H1 (cell line): ENCODE measurements around the gene C1orf87. TPM values are rescaled to one million over a fixed set of nuclear protein-coding genes. Genes with fewer than 3 reads are reported as not detected.

ENCODE experiments used
- CTCF ChIA-PET: fragments of 300-600 bp; sonication (Branson Sonifier 250); formaldehyde crosslinking; loops from one replicate; lab custom pipeline; 2021; ENCODE audit not compliant: partially characterized antibody; lab: Charles Lee
- POLR2A ChIA-PET: fragments of 300-600 bp; sonication (Branson Sonifier 250); formaldehyde crosslinking; loops from one replicate; lab custom pipeline; 2021; ENCODE audit warnings: inconsistent platforms; ENCODE audit not compliant: partially characterized antibody; lab: Charles Lee
- DNase-seq, 2 experiments: peaks; one replicate each; pipeline versions ENCODE4 v3.0.0 to v3.0.0-alpha.2; 2010 to 2022; ENCODE audit warnings: low spot score in 2 of 2, low read depth in 1 of 2, mixed read lengths in 1 of 2
- FAIRE-seq: peaks from 2 replicates; lab custom pipeline; 2011; peaks lifted over from hg19 to GRCh38; lab: Jason Lieb, UNC
- H2AFZ ChIP-seq: 2 replicates; pipeline ENCODE4 v1.8.1; 2012; ENCODE audit warnings: low read length, inconsistent platforms
- H2AK5ac ChIP-seq: 2 replicates; pipeline ENCODE4 v1.6.1; 2013; ENCODE audit warnings: low read depth, low read length
- H2BK120ac ChIP-seq: replicated peaks from 2 replicates; pipeline ENCODE3; 2013; ENCODE audit warnings: low read depth, low read length, inconsistent platforms
- H2BK12ac ChIP-seq: 2 replicates; pipeline ENCODE4 v1.6.1; 2013; ENCODE audit warnings: low read depth, low read length
- H2BK15ac ChIP-seq: 2 replicates; pipeline ENCODE4 v1.6.1; 2013; ENCODE audit warnings: low read length
- H2BK20ac ChIP-seq: 2 replicates; pipeline ENCODE4 v1.6.1; 2013; ENCODE audit warnings: low read length
- H2BK5ac ChIP-seq: 2 replicates; pipeline ENCODE4 v1.6.1; 2013; ENCODE audit warnings: low read depth, low read length
- H3K14ac ChIP-seq: 2 replicates; pipeline ENCODE4 v1.6.1; 2013; ENCODE audit warnings: inconsistent platforms; ENCODE audit not compliant: insufficient read length
- H3K18ac ChIP-seq: 2 replicates; pipeline ENCODE4 v1.6.1; 2013; ENCODE audit warnings: low read length; ENCODE audit errors: extremely low read depth
- H3K23ac ChIP-seq: 2 replicates; pipeline ENCODE4 v1.6.1; 2013; ENCODE audit warnings: inconsistent platforms; ENCODE audit not compliant: insufficient read length
- H3K23me2 ChIP-seq: 2 replicates; pipeline ENCODE4 v1.6.1; 2013; ENCODE audit warnings: low read depth, low read length
- H3K27ac ChIP-seq: 2 replicates; pipeline ENCODE4 v1.6.1; 2011; ENCODE audit warnings: low read depth, low read length, inconsistent platforms
- H3K27me3 ChIP-seq, 4 experiments: replicated peaks in 1 of 4; 1 replicate in 1 of 4; 2 replicates in 3 of 4; pipeline versions ENCODE4 v1.6.1 to v1.8.1; 2011 to 2013; ENCODE audit warnings: low read length in 3 of 4, mild to moderate bottlenecking in 3 of 4, inconsistent platforms in 2 of 4, mixed read lengths in 2 of 4, moderate library complexity in 1 of 4; ENCODE audit not compliant: control insufficient read depth in 3 of 4, insufficient read depth in 3 of 4; ENCODE audit errors: extremely low read depth in 1 of 4
- H3K36me3 ChIP-seq, 4 experiments: 2 replicates each; pipeline versions ENCODE4 v1.6.1 to v1.8.1; 2011 to 2013; ENCODE audit warnings: mild to moderate bottlenecking in 4 of 4, low read length in 3 of 4, moderate library complexity in 2 of 4, control low read depth in 1 of 4, inconsistent platforms in 1 of 4; ENCODE audit not compliant: insufficient read depth in 4 of 4, control insufficient read depth in 2 of 4
- H3K4ac ChIP-seq: replicated peaks from 2 replicates; pipeline ENCODE3; 2013; ENCODE audit warnings: low read length, low read depth, mixed read lengths, inconsistent platforms; ENCODE audit not compliant: insufficient read length
- H3K4me1 ChIP-seq, 4 experiments: replicated peaks in 1 of 4; 1 replicate in 1 of 4; 2 replicates in 3 of 4; pipeline versions ENCODE4 v1.6.1 to v1.8.1; 2011 to 2013; ENCODE audit warnings: low read length in 3 of 4, inconsistent platforms in 2 of 4, mixed read lengths in 1 of 4; ENCODE audit not compliant: insufficient read depth in 4 of 4, control insufficient read depth in 3 of 4
- H3K4me2 ChIP-seq, 2 experiments: 2 replicates each; pipeline versions ENCODE4 v1.6.1 to v1.8.1; 2011 to 2013; ENCODE audit warnings: low read depth in 2 of 2, low read length in 2 of 2, control low read depth in 1 of 2, inconsistent platforms in 1 of 2, mild to moderate bottlenecking in 1 of 2; ENCODE audit not compliant: insufficient read depth in 1 of 2
- H3K4me3 ChIP-seq, 4 experiments: fragments of 200-600, 300-600 bp in 1 of 4; sonication (generic), shearing (Covaris generic), sonication (Bioruptor Twin) in 1 of 4; 2 replicates each; pipeline versions ENCODE4 v1.5.1 to v1.8.1; 2011 to 2016; ENCODE audit warnings: low read length in 4 of 4, low read depth in 3 of 4, control low read depth in 2 of 4, inconsistent platforms in 2 of 4, mild to moderate bottlenecking in 2 of 4, mixed read lengths in 1 of 4, moderate library complexity in 1 of 4; ENCODE audit not compliant: insufficient read depth in 2 of 4; ENCODE audit errors: extremely low read depth in 1 of 4
- H3K56ac ChIP-seq: replicated peaks from 2 replicates; pipeline ENCODE3; 2013; ENCODE audit warnings: low read depth, mild to moderate bottlenecking, mixed read lengths, low read length, inconsistent platforms; ENCODE audit not compliant: insufficient read length
- H3K79me1 ChIP-seq: 2 replicates; pipeline ENCODE4 v1.6.1; 2013; ENCODE audit warnings: low read depth, low read length, control low read depth
- H3K79me2 ChIP-seq, 2 experiments: 2 replicates each; pipeline versions ENCODE4 v1.6.1 to v1.8.1; 2012 to 2013; ENCODE audit warnings: low read length in 2 of 2, mild to moderate bottlenecking in 2 of 2, inconsistent platforms in 1 of 2; ENCODE audit not compliant: insufficient read depth in 2 of 2, control insufficient read depth in 1 of 2
- H3K9ac ChIP-seq, 4 experiments: replicated peaks in 1 of 4; 1 replicate in 1 of 4; 2 replicates in 3 of 4; pipeline versions ENCODE4 v1.6.1 to v1.8.1; 2011 to 2013; ENCODE audit warnings: low read depth in 3 of 4, low read length in 3 of 4, control low read depth in 2 of 4, mild to moderate bottlenecking in 2 of 4, moderate library complexity in 2 of 4, inconsistent platforms in 1 of 4; ENCODE audit errors: extremely low read depth in 1 of 4
- H3K9me3 ChIP-seq, 2 experiments: 2 replicates each; pipeline versions ENCODE4 v1.6.1 to v1.8.1; 2012 to 2013; ENCODE audit warnings: mild to moderate bottlenecking in 2 of 2, moderate library complexity in 2 of 2, control low read depth in 1 of 2, inconsistent platforms in 1 of 2, low read depth in 1 of 2, low read length in 1 of 2, mixed read lengths in 1 of 2; ENCODE audit not compliant: insufficient read depth in 2 of 2
- H4K20me1 ChIP-seq, 2 experiments: replicated peaks in 1 of 2; 2 replicates each; pipeline versions ENCODE3 to v1.8.1; 2011 to 2013; ENCODE audit warnings: inconsistent platforms in 2 of 2, low read length in 2 of 2, mild to moderate bottlenecking in 1 of 2; ENCODE audit not compliant: insufficient read depth in 2 of 2, control insufficient read depth in 1 of 2
- H4K5ac ChIP-seq: 2 replicates; pipeline ENCODE4 v1.6.1; 2013; ENCODE audit warnings: low read length, low read depth, mixed read lengths, inconsistent platforms; ENCODE audit not compliant: insufficient read length
- H4K8ac ChIP-seq: 2 replicates; pipeline ENCODE4 v1.8.0; 2013; ENCODE audit warnings: mild to moderate bottlenecking, moderate library complexity, low read length, inconsistent platforms; ENCODE audit not compliant: insufficient read depth; ENCODE audit errors: extremely low read depth
- H4K91ac ChIP-seq: replicated peaks from 2 replicates; pipeline ENCODE3; 2013; ENCODE audit warnings: low read length, mixed read lengths, inconsistent platforms; ENCODE audit not compliant: insufficient read length
- BRCA1 ChIP-seq: IDR thresholded peaks from 2 replicates; pipeline ENCODE4 v1.6.1; 2012; ENCODE audit warnings: low read depth, low read length, improper control_type of control experiment
- CBX8 ChIP-seq: fragments of 300-800, 300-1000 bp; sonication (generic); IDR thresholded peaks from 2 replicates; pipeline ENCODE4 v1.7.1; 2016; ENCODE audit warnings: low read depth, low read length, borderline replicate concordance
- MAX ChIP-seq: IDR thresholded peaks from 2 replicates; pipeline ENCODE4 v1.6.1; 2012; ENCODE audit warnings: inconsistent platforms
- PHF8 ChIP-seq: fragments of 200-600 bp; sonication (generic); conservative IDR thresholded peaks from 2 replicates; pipeline ENCODE4 v1.7.1; 2012; ENCODE audit warnings: low read depth, mild to moderate bottlenecking, inconsistent platforms, low read length, moderate library complexity
- POLR2A ChIP-seq, 2 experiments: IDR thresholded peaks; 1 replicate in 1 of 2; 2 replicates in 1 of 2; pipeline ENCODE4 v1.6.1; 2011; ENCODE audit warnings: low read depth in 2 of 2, low read length in 2 of 2, mild to moderate bottlenecking in 2 of 2; ENCODE audit errors: control extremely low read depth in 1 of 2
- RAD21 ChIP-seq, 2 experiments: IDR thresholded peaks in 1 of 2; conservative IDR thresholded peaks in 1 of 2; 2 replicates each; pipeline ENCODE4 v1.6.1; 2011; ENCODE audit warnings: low read depth in 2 of 2, low read length in 2 of 2, improper control_type of control experiment in 1 of 2, inconsistent platforms in 1 of 2, mild to moderate bottlenecking in 1 of 2, moderate library complexity in 1 of 2
- RNF2 ChIP-seq: fragments of 200-900, 300-1000 bp; sonication (generic); IDR thresholded peaks from 2 replicates; pipeline ENCODE4 v1.7.1; 2016; ENCODE audit warnings: borderline replicate concordance, low read depth, mild to moderate bottlenecking, antibody characterized with exemption, low read length; ENCODE audit not compliant: poor library complexity, severe bottlenecking; ENCODE audit errors: missing control alignments
- SIRT6 ChIP-seq: IDR thresholded peaks from one replicate; pipeline ENCODE4 v1.7.1; 2012; ENCODE audit warnings: low read length, inconsistent platforms
- SP1 ChIP-seq: IDR thresholded peaks from 2 replicates; pipeline ENCODE4 v1.6.1; 2011; ENCODE audit warnings: low read depth, low read length
- SUZ12 ChIP-seq: fragments of 200-600 bp; sonication (generic); IDR thresholded peaks from 2 replicates; pipeline ENCODE4 v1.6.1; 2012; ENCODE audit warnings: mild to moderate bottlenecking, inconsistent platforms, low read length, moderate library complexity, mixed read lengths
- TBP ChIP-seq: IDR thresholded peaks from 2 replicates; pipeline ENCODE4 v1.6.1; 2011; ENCODE audit warnings: low read depth, low read length, improper control_type of control experiment
- WGBS, 2 experiments: shearing (Covaris generic) in 1 of 2; methylation state at CpG; one replicate each; pipeline versions ENCODE4 v1.1.6 to v1.1.7; 2013 to 2015; ENCODE audit warnings: low lambda C conversion rate in 2 of 2, mixed read lengths in 2 of 2, inconsistent platforms in 1 of 2, low coverage in 1 of 2, missing lambda C conversion rate in 1 of 2; ENCODE audit not compliant: insufficient replicate concordance in 2 of 2, insufficient coverage in 1 of 2, insufficient read length in 1 of 2; ENCODE audit errors: extremely low coverage in 1 of 2, missing lambda C conversion rate in 1 of 2; 5-methylcytosine and 5-hydroxymethylcytosine counted together
- polyA plus RNA-seq, 7 experiments: library from polyadenylated mRNA; depleted of rRNA in 3 of 7; stranded (reverse) in 5 of 7; unstranded in 2 of 7; fragments of >200 nt in 5 of 7; fragments of 200-250 nt in 2 of 7; gene quantifications; 1 replicate in 5 of 7; 2 replicates in 1 of 7; 4 replicates in 1 of 7; pipeline versions ENCODE4 v1.2.1 to v1.2.3, GENCODE V29; 2011 to 2013; ENCODE audit warnings: missing spikeins in 2 of 7, mixed read lengths in 2 of 7
- total RNA-seq: library from RNA; stranded (reverse); fragmentation: NEBNext Ultra II Directional; extraction: Animal tissue kit (Norgen Biotek cat#: 25700); gene quantifications from 2 replicates; pipeline ENCODE4 v1.2.1, GENCODE V29; 2021
- TF ChIP-seq, protein P1 (sequence below): IDR thresholded peaks from 2 replicates; pipeline ENCODE4 v1.6.1; 2012; ENCODE audit warnings: low read length, inconsistent platforms

C1orf87 gene
- total and polyA plus RNA-seq, 2 of the 8 experiments (the other 6 are each of a cell fraction or from before 2014, with no cell fraction given), result 0.41 TPM; not detected in 1

- Histone ChIP-seq H3K79me2 (no peaks in the 10 kb centered on the region), H3K14ac (no peak overlapping the region), H3K27ac (no peak overlapping the region), H3K56ac (no peak overlapping the region), H2BK12ac (no peak overlapping the region), H4K91ac (no peak overlapping the region), H2BK15ac (no peak overlapping the region), H3K18ac (no peak overlapping the region), H3K36me3 (no peaks in the 10 kb centered on the region), H3K79me1 (no peaks in the 10 kb centered on the region), H2AK5ac (no peak overlapping the region), H3K4me2 (no peak overlapping the region), H3K23ac (no peak overlapping the region), H2BK120ac (no peak overlapping the region), H4K20me1 (no peaks in the 10 kb centered on the region), H2AFZ (no peak overlapping the region)
- POLR2A ChIA-PET, result no interaction called here
- no peak for FAIRE-seq
- WGBS, 2 experiments, result 85% methylated on average over 1 of the region's 1 CpG; no CpG with 5 or more reads in 1 of the 2 experiments
- TF ChIP-seq MAX, result no peak
- TF ChIP-seq POLR2A (IDR thresholded peaks at IDR 0.05; ENCODE audit: control extremely low read depth in 1 of 2, low read depth in 2 of 2, low read length in 2 of 2), result no peak
- no peak for TF ChIP-seq PHF8
- no peak for TF ChIP-seq BRCA1
- no peak for TF ChIP-seq SUZ12
- TF ChIP-seq RAD21 (IDR thresholded peaks at IDR 0.05 in 1 of 2, conservative IDR thresholded peaks at IDR 0.05 in 1 of 2; ENCODE audit: low read depth in 2 of 2, low read length in 2 of 2), result no peak
- TF ChIP-seq SIRT6, result no peak
- no peak for TF ChIP-seq SP1
- TF ChIP-seq RNF2, result no peak
- TF ChIP-seq CBX8, result no peak
- no peak for TF ChIP-seq TBP
- TF ChIP-seq, protein P1, sequence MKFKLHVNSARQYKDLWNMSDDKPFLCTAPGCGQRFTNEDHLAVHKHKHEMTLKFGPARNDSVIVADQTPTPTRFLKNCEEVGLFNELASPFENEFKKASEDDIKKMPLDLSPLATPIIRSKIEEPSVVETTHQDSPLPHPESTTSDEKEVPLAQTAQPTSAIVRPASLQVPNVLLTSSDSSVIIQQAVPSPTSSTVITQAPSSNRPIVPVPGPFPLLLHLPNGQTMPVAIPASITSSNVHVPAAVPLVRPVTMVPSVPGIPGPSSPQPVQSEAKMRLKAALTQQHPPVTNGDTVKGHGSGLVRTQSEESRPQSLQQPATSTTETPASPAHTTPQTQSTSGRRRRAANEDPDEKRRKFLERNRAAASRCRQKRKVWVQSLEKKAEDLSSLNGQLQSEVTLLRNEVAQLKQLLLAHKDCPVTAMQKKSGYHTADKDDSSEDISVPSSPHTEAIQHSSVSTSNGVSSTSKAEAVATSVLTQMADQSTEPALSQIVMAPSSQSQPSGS, result no peak
- TF ChIP-seq, all 59 proteins: peak for 0
- Histone ChIP-seq H3K27me3 (no peaks in the 10 kb centered on the region), H4K8ac (no peak overlapping the region), H3K4me1 (peaks cover 0 to 6% (median under 1%) of the 10 kb centered on the region in 4 experiments; a peak in 2 of 7 replicates), H2BK5ac (no peak overlapping the region), H3K4me3 (no peak overlapping the region), H3K9ac (no peak overlapping the region), H3K9me3 (no peaks in the 10 kb centered on the region), H2BK20ac (no peak overlapping the region), H3K4ac (no peak overlapping the region), H4K5ac (no peak overlapping the region), H3K23me2 (no peaks in the 10 kb centered on the region)
- DNase-seq, result no peak
- CTCF ChIA-PET, result interaction anchor here (1.1 kb wide), 1 partner anchor 12 kb away, joined by 5 read pairs; no protein-coding TSS in a partner anchor
These were observed 7.6 kb downstream of the C1orf87 start for GRCh38 chr1:60066001-60066400.
